T-helper 2 cell (primary cell): Measurements from ENCODE around the gene KCTD10.

Source experiments
- DNase-seq, 5 experiments: peaks; one replicate each; pipeline versions ENCODE4 v3.0.0 to v3.0.0-alpha.2; 2012 to 2022
- total RNA-seq, 2 donors: gene quantifications; one replicate each; lab custom pipeline; 2026; lab: John Stamatoyannopoulos, UW

KCTD10 gene, protein sequence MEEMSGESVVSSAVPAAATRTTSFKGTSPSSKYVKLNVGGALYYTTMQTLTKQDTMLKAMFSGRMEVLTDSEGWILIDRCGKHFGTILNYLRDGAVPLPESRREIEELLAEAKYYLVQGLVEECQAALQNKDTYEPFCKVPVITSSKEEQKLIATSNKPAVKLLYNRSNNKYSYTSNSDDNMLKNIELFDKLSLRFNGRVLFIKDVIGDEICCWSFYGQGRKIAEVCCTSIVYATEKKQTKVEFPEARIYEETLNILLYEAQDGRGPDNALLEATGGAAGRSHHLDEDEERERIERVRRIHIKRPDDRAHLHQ
- 21.5 to 24.7 reads per million in 2 donors for total RNA-seq

GRCh38 chr12:109477185-109477962, at the start of gene KCTD10, which contains the start of gene UBE3B:
KCTD10 (minus strand) TSS chr12:109477300; CDS start chr12:109477262, 38 bp downstream.
UBE3B (plus strand) TSS chr12:109477634; CDS start chr12:109483552, 5,918 bp downstream.
- DNase-seq = peak; percentile 75 to 93 (median 80)

DNA sequence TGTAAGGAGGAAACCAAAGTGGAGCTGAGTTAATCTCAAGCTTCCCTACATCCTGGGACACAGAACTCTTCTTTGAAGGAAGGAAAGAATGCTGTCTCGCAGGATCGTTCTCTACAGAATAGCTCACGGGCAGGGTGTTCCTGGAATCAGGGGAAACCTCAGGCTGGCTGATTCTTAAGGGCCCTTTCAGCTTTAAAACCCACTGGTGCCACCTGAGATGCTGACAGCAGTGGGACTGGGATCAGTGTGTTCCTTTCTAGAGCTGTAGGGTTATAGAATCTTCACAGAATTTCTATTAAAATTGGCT, 48.1 kb upstream of the KCTD10 start:
- no peak for DNase-seq

- no peak for DNase-seq
These were observed 47.6 kb upstream of the KCTD10 start for GRCh38 chr12:109524466-109525278.

DNA sequence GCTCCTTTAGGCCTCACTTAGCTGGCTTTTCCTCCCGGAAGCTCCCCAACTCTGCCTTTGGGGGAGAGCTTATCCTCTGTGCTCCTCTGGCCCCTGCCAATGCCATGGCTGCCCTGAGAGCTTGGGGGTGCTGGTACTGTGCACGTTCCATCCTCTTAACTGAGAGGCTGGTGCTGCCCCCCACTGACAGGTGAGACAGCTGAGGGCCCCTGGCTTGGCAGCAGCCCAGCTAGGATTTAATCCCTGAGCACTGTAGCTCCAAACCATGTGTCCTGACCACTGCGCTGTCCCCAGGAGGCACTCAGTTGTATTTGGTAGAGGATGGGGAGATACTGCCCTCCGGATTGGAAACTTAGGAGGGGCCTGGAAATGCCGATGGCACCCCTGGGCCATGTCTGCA, 46.4 kb upstream of the KCTD10 start:
- no peak for DNase-seq

DNA sequence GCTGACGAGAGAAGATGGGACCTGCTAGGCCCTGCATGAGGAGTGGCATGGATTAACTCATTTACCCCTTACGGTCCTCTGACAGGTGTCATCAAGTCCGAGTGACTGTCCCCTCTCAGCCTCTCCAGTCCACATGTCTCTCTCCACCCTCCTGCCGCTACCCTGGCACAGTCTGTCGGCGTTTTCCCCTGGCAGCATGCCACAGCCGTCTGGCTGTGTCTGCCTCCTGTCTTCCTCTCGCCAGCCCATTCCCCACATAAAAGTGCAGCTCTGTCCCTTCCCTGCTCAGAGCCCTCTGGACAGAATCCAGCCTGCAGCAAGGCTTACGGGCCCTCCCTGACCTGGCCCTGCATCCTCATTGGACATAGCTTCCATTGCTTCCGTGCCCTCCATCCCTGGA, 46.0 kb upstream of the KCTD10 start:
- no peak for DNase-seq

DNA sequence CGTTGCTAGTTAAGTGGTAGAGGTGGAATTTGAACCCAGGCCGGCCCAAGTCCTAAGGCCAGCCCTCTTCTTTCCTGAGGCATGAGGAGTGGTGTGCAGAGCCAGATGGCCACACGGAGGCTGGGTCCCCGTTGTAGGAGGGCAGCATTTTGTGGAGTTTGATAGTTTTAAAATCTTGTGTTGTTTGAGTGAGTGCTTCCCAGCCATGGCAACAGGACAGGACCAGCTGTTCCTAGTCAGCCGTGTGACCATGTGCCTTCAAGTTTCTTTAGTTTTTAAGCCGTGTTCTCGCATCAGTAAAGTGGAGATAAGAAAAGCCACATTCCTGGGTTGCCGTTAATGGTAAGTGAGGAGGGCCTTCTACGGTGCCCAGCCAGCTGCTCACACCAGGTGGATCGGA, 44.7 kb upstream of the KCTD10 start:
- DNase-seq = no peak

DNA sequence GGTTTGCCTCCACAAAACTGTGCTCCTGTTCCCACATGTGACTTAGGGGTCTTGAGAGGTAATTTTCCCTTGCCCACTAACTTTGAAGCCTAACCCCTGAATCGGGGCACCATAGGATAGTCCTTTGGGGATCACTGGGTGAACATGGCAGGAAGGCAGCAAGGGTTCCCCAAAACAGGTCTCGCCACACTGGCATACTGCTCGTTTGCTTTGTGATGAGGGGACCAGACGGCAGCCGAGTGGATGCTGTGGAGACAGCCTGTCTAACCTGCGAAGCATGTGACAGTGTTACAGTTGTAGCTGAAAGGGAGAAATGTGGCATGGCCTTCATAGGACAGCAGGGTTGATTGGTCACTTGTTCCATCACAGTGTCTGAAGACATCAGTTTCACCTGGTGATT, 42.7 kb upstream of the KCTD10 start:
- DNase-seq = no peak

DNA sequence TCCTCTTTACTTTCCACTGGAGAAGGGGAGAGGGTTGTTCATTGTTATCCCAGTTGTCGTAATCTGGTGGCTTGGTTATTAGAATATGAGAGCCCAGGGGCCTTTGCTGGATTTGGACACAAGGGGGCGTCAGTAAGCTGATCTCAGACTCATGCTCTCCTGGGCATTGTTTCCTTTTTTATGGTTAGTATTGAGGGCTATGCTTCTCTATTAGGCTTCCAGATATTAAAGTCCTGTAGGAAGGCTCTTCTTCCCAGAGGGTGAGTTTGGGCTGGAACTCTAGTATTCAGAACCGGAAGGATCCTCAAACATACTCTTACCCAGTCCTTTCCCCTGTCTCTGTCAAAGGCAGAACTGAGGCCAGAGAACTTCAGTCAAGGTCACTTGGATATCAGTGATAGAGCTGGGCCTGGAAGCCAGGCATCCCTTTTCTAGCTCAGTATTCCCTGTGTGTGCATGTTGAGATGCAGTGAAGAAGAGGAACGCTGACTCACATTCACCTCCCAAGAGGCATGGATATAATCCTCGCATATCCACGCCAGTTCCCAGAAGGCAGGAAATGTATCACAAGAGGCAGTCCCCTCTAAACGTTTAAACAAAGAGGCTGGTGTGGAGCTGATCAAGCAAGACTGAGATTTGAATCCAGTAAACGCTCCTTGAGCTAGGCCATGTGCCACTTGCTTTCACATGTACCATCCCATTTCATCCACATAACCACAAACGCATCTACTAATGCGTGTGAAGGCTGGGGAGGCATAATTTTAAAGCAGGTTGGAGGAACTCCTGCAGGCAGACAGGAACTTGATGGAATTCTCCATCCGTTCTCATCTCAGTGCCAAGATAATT, 41.9 kb upstream of the KCTD10 start:
- peak in 4 of 5 experiments; percentile 4 to 47 (median 32) for DNase-seq

DNA sequence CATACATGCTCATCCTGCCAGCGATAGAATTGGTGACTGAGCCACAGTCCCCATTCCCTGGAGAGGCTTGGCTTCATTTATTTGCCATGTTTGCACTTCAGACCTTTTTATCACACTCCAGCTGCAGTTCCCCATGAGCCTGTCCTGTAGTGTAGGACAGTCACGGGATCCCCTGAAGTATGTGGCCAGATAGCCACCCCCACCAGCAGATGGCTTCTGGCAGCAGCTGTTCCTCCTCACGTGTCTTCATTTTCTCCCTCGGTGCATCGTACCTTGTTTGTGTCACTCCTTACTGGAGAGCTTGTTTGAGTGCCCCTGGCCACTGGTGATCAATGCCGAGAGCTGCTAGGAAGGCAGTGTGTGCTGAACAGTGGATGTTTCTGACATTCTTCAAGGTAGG, 40.5 kb upstream of the KCTD10 start:
- DNase-seq = no peak

DNA sequence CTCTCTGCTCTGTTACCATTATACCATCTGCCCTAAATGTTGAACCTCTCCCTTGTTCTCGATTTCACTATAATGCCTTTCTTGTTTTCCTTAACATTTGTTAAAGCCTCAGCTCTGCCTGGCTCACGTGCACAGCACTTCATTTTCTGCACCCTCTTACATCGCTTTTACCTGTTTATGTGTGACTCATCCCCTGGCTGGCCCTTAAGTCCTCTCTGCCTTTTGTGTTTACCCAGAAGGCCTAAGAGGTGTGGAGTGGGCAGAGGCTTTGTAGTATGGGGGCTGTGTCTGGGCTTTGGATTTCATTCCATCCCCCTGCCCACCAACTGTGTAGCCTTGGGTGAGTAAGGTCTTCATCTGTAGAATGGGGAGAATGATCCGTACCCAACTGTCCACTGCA, 36.9 kb upstream of the KCTD10 start:
- DNase-seq = no peak

GRCh38 chr12:109513051-109513450, 36.0 kb upstream of the KCTD10 start:
- no peak for DNase-seq

- no peak for DNase-seq
These were observed 35.5 kb upstream of the KCTD10 start for GRCh38 chr12:109512608-109513007.

GRCh38 chr12:109510196-109510595, 33.1 kb upstream of the KCTD10 start:
- no peak for DNase-seq

- DNase-seq = no peak
These were observed 27.0 kb upstream of the KCTD10 start for GRCh38 chr12:109504068-109504467.

GRCh38 chr12:109503611-109504010, 26.5 kb upstream of the KCTD10 start:
- DNase-seq = no peak

DNA sequence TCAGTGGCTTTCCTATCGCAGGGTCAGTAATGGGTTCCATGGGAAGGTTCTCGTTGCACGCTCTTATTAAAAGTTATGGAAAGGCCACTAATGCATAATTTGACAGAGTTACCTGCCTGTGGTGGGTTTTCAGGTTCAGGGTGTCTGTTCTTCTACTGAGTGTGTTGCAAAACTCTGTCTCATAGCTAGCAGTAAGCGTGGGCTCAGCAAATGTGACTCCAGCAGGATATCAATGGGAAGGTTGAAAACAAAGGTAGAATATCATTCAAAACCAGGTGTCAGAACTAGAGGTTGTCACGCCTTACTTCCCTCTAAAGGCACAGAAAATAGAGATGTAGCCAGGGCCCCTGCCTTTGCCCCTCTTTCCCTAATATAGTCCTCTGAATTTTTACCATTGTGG, 25.2 kb upstream of the KCTD10 start:
- no peak for DNase-seq

DNA sequence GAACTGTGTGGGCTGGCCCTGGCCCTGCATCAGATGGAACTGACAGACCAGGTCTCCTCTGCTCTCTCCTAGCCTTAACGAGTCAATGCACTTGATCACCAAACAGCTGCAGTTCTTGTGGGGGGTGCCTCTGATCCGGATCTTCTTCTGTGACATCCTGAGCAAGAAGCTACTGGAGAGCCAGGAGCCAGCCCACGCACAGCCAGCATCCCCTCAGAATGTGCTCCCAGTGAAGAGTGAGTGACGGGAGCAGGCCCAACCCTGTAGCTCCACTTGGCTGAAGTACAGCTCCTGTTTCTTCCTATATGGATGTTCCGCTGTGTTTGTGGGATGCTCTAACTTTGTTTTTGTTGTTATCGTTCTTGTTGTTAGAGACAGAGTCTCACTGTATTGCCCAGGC, 24.2 kb upstream of the KCTD10 start:
- DNase-seq = no peak

DNA sequence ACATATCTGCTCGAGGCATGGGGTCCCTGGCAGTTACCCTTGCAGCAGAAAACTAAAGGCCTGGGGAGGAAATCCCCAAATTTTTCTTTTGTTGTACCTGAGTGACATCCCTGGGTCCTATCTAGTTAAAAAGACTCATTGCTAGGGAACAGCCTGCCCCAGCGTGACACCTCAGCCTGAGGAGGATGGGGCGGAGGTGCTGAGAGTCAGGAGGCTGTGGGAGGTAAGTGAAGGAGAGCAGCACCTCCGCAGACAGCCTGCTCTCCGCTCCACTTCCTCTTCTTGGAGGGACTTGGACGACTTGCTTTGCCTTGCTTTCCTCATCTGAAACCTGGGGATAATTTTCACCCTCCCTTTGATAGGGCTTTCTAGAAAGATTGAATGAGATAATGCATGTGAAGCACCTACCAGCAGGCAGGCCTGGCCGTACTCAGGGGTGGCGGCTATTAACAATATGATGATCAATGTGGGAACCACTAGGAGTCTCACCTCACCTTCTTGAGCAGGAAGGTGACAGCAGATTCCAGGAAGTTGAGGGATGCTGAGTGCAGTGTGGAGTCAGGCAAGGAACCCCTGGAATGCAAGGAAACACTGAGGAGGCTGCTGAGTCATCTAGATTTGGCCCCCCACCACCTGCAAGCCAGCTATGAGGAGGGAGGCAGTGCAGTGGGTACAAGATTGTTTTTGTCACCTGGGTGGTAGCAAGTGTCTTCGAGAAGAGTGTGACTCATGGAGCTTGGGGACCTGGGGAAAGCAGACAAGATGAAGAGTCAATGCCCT, 23.5 kb upstream of the KCTD10 start:
- no peak for DNase-seq

DNA sequence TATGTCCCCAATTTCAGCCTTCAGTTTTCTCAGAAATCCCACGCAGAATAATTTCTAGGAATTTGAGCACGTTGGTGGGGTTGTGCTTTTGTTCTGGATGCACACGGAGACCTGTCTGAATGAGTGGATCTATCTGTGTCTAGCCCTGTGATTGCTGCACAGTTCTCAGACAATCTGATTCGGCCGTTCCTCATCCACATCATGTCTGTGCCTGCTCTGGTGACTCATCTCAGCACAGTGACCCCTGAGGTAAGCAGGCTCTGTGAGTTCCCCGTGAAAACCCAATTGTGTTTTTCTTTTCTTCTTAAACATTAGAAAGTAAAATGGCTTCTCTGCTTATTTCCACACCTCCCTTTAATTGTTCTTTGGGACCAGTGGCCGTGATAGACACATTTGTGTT, 20.6 kb upstream of the KCTD10 start:
- DNase-seq = no peak

GRCh38 chr12:109496306-109496705, 19.2 kb upstream of the KCTD10 start:
- DNase-seq = no peak

DNA sequence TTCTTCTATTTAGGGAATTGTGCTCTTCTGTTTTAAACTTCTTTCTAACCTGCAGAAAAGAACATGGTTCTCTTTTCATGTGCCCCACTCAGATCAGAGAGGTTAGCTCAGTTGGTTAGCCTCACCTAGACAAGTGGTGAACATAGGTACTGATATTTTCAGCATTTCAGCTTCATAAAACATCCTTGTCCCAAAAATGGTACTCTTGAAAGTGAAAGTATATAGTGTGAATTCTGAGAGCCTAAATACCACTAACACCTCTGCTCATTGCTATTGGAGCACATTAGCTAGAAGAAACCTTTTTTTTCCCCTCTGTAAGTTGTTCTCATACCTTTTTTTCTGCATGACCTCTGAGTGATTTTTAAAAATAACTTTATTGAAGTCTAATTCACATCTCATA, 17.9 kb upstream of the KCTD10 start:
- DNase-seq = peak in 1 of 5 experiments; percentile 10
